NCI-H128 (cell line): Measurements from ENCODE around the gene HNF1B.

ENCODE experiments used
- DNase-seq: peaks from one replicate; lab custom pipeline; 2025; ENCODE audit not compliant: unreplicated experiment; lab: John Stamatoyannopoulos, UW

The HNF1B gene

GRCh38 chr17:37762666-37763065, 17.8 kb upstream of the HNF1B start:
- DNase-seq, result no peak

GRCh38 chr17:37761961-37762360, 17.1 kb upstream of the HNF1B start:
- DNase-seq, result no peak

- DNase-seq, result no peak
Measured at GRCh38 chr17:37761059-37761458, 16.2 kb upstream of the HNF1B start.

- DNase-seq, result no peak
Measured at GRCh38 chr17:37759014-37759637, 14.3 kb upstream of the HNF1B start.

- DNase-seq, result no peak
Measured at GRCh38 chr17:37756051-37756450, 11.2 kb upstream of the HNF1B start.

GRCh38 chr17:37755455-37755854, 10.6 kb upstream of the HNF1B start:
- DNase-seq, result no peak

- DNase-seq, result no peak
Measured at GRCh38 chr17:37754363-37754762, 9.5 kb upstream of the HNF1B start.

- no peak for DNase-seq
Measured at GRCh38 chr17:37752482-37752881, 7.6 kb upstream of the HNF1B start.

GRCh38 chr17:37750768-37751475, 6.1 kb upstream of the HNF1B start:
- no peak for DNase-seq

GRCh38 chr17:37750292-37750691, 5.4 kb upstream of the HNF1B start:
- DNase-seq, result no peak

- DNase-seq, result no peak
Measured at GRCh38 chr17:37747222-37747621, 2.4 kb upstream of the HNF1B start.

- no peak for DNase-seq
Measured at GRCh38 chr17:37746617-37747016, 1.8 kb upstream of the HNF1B start.

GRCh38 chr17:37745801-37746426, 1.1 kb upstream of the HNF1B start:
- DNase-seq, result no peak

- no peak for DNase-seq
Measured at GRCh38 chr17:37744633-37744927, 279 bp downstream of the HNF1B start.

GRCh38 chr17:37743875-37744632, 805 bp downstream of the HNF1B start:
- DNase-seq, result no peak

GRCh38 chr17:37743612-37743874, 1.3 kb downstream of the HNF1B start:
- no peak for DNase-seq

GRCh38 chr17:37742762-37743611, 1.9 kb downstream of the HNF1B start:
- DNase-seq, result no peak

GRCh38 chr17:37742116-37742761, 2.6 kb downstream of the HNF1B start:
- DNase-seq, result no peak

- DNase-seq, result no peak
Measured at GRCh38 chr17:37741341-37742115, 3.3 kb downstream of the HNF1B start.

- no peak for DNase-seq
Measured at GRCh38 chr17:37740915-37741314, 3.9 kb downstream of the HNF1B start.
